HG02642 (cell line): ENCODE data around the gene KDM4B.
"Not testable (repeated sequence)": the region's sequence is repeated elsewhere in the genome, so short reads cannot be mapped to it uniquely, and the experiment has no call there.

Source experiments
- ATAC-seq: cut with Tn5 transposase; IDR thresholded peaks from one replicate; pipeline ENCODE4 v1.9.1; 2021; ENCODE audit warnings: mild to moderate bottlenecking; ENCODE audit not compliant: unreplicated experiment, poor library complexity

The KDM4B gene

GRCh38 chr19:4968462-4969291, at the start of gene KDM4B:
TSS of gene KDM4B (plus strand) at chr19:4969113. CDS start at chr19:5032891, 63,778 bp downstream.
- ATAC-seq = peak; percentile 91

GRCh38 chr19:4922530-4923275, 46.2 kb upstream of the KDM4B start:
- ATAC-seq = no peak

- no peak for ATAC-seq
Measured at GRCh38 chr19:4923276-4923747, 45.6 kb upstream of the KDM4B start.

GRCh38 chr19:4929186-4929585, 39.7 kb upstream of the KDM4B start:
- ATAC-seq = no peak

- no peak for ATAC-seq
Measured at GRCh38 chr19:4930664-4931063, 38.2 kb upstream of the KDM4B start.

- no peak for ATAC-seq
Measured at GRCh38 chr19:4932711-4933110, 36.2 kb upstream of the KDM4B start.

- no peak for ATAC-seq
Measured at GRCh38 chr19:4933528-4933927, 35.4 kb upstream of the KDM4B start.

- no peak for ATAC-seq
Measured at GRCh38 chr19:4935444-4935843, 33.5 kb upstream of the KDM4B start.

- no peak for ATAC-seq
Measured at GRCh38 chr19:4937060-4937459, 31.9 kb upstream of the KDM4B start.

- not testable (repeated sequence) for ATAC-seq
Measured at GRCh38 chr19:4938461-4938860, 30.5 kb upstream of the KDM4B start.

GRCh38 chr19:4939466-4939865, 29.4 kb upstream of the KDM4B start:
- ATAC-seq = no peak

- not testable (repeated sequence) for ATAC-seq
Measured at GRCh38 chr19:4941638-4942169, 27.2 kb upstream of the KDM4B start.

GRCh38 chr19:4950650-4951049, 18.3 kb upstream of the KDM4B start:
- not testable (repeated sequence) for ATAC-seq

- no peak for ATAC-seq
Measured at GRCh38 chr19:4951656-4952055, 17.3 kb upstream of the KDM4B start.

- ATAC-seq = no peak
Measured at GRCh38 chr19:4952945-4953344, 16.0 kb upstream of the KDM4B start.

GRCh38 chr19:4954320-4955149, 14.4 kb upstream of the KDM4B start:
- not testable (repeated sequence) for ATAC-seq

- no peak for ATAC-seq
Measured at GRCh38 chr19:4955274-4955673, 13.6 kb upstream of the KDM4B start.

- no peak for ATAC-seq
Measured at GRCh38 chr19:4957981-4958380, 10.9 kb upstream of the KDM4B start.

GRCh38 chr19:4962085-4962619, 6.8 kb upstream of the KDM4B start:
- no peak for ATAC-seq

GRCh38 chr19:4965061-4965460, 3.9 kb upstream of the KDM4B start:
- ATAC-seq = no peak
